ENCODE data around the gene AXIN2. TPM values are rescaled to one million over a fixed set of nuclear protein-coding genes. Genes with fewer than 3 reads are reported as not detected.

AXIN2 gene
- polyA plus RNA-seq, 1 donor from 2014 or later = 26.7 TPM

DNA sequence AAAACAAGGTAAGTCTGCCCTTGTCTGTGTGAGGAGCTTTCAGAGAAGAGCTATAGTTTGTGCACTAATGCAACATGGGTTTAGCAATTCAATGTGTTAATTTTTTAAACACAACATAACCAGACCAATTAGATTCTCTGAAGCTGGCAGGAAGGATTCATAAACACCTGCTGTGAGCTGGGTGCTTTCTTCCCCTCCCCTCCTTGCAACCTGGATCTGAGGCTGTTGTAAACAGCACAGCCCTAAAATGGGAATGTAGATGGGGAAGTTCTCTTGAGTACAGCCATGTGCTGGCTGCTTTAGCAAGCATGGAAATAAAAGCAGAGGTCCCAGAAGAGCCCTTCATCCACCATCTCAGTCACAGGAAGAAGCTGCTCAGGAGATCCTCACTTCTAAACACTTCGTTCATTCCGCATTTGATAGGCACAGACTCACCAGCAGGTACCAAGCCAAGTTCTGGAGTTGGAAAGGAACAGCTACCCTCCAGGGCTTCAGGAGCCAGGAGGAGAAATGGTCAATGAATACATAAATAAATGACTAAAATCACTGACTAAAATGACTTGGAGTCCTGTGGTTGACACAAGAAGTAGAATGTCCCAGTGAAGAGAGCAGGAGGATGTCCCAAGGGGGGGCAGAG is 21.7 kb downstream of the AXIN2 start:
- Histone ChIP-seq H3K9me2 (ENCODE audit: insufficient read depth, low read length) (no peaks in the 10 kb centered on the region), H2AFZ (ENCODE audit: low read depth, low read length) (no peak overlapping the region), H3K4me3 (ENCODE audit: low read length) (no peak overlapping the region), H3K36me3 (ENCODE audit: insufficient read depth, low read length) (peaks cover 8% of the 10 kb centered on the region), H3K9ac (ENCODE audit: low read length) (no peak overlapping the region), H3F3A (ENCODE audit: insufficient read depth, low read length, poor library complexity, severe bottlenecking) (no peaks in the 10 kb centered on the region), H4K20me1 (ENCODE audit: insufficient read depth) (peaks cover 3% of the 10 kb centered on the region), H3K4me2 (ENCODE audit: low read length) (no peak overlapping the region), H3K79me2 (replicated peaks; ENCODE audit: insufficient read depth, low read length) (peaks cover 14% of the 10 kb centered on the region), H3K9me3 (ENCODE audit: low read length) (no peaks in the 10 kb centered on the region), H3K27me3 (ENCODE audit: insufficient read depth, low read depth, low read length) (no peaks in the 10 kb centered on the region), H3K27ac (ENCODE audit: low read length) (no peak overlapping the region)
- TF ChIP-seq, protein P1, sequence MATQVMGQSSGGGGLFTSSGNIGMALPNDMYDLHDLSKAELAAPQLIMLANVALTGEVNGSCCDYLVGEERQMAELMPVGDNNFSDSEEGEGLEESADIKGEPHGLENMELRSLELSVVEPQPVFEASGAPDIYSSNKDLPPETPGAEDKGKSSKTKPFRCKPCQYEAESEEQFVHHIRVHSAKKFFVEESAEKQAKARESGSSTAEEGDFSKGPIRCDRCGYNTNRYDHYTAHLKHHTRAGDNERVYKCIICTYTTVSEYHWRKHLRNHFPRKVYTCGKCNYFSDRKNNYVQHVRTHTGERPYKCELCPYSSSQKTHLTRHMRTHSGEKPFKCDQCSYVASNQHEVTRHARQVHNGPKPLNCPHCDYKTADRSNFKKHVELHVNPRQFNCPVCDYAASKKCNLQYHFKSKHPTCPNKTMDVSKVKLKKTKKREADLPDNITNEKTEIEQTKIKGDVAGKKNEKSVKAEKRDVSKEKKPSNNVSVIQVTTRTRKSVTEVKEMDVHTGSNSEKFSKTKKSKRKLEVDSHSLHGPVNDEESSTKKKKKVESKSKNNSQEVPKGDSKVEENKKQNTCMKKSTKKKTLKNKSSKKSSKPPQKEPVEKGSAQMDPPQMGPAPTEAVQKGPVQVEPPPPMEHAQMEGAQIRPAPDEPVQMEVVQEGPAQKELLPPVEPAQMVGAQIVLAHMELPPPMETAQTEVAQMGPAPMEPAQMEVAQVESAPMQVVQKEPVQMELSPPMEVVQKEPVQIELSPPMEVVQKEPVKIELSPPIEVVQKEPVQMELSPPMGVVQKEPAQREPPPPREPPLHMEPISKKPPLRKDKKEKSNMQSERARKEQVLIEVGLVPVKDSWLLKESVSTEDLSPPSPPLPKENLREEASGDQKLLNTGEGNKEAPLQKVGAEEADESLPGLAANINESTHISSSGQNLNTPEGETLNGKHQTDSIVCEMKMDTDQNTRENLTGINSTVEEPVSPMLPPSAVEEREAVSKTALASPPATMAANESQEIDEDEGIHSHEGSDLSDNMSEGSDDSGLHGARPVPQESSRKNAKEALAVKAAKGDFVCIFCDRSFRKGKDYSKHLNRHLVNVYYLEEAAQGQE (IDR thresholded peaks at IDR 0.05; ENCODE audit: borderline replicate concordance) = no peak
- TF ChIP-seq SMC3 (conservative IDR thresholded peaks at IDR 0.05; ENCODE audit: poor library complexity) = no peak
- TF ChIP-seq RAD21 (conservative IDR thresholded peaks at IDR 0.05) = no peak
- no peak for TF ChIP-seq EZH2 (IDR thresholded peaks at IDR 0.05; ENCODE audit: borderline replicate concordance, insufficient read depth, low read length, poor library complexity, severe bottlenecking)
- no peak for TF ChIP-seq POLR2AphosphoS5 (IDR thresholded peaks at IDR 0.05)
- TF ChIP-seq, protein P2, sequence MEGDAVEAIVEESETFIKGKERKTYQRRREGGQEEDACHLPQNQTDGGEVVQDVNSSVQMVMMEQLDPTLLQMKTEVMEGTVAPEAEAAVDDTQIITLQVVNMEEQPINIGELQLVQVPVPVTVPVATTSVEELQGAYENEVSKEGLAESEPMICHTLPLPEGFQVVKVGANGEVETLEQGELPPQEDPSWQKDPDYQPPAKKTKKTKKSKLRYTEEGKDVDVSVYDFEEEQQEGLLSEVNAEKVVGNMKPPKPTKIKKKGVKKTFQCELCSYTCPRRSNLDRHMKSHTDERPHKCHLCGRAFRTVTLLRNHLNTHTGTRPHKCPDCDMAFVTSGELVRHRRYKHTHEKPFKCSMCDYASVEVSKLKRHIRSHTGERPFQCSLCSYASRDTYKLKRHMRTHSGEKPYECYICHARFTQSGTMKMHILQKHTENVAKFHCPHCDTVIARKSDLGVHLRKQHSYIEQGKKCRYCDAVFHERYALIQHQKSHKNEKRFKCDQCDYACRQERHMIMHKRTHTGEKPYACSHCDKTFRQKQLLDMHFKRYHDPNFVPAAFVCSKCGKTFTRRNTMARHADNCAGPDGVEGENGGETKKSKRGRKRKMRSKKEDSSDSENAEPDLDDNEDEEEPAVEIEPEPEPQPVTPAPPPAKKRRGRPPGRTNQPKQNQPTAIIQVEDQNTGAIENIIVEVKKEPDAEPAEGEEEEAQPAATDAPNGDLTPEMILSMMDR (IDR thresholded peaks at IDR 0.05; ENCODE audit: poor library complexity, severe bottlenecking) = no peak
- no peak for TF ChIP-seq TAF1 (IDR thresholded peaks at IDR 0.05; ENCODE audit: low read depth)
- TF ChIP-seq EP300 (conservative IDR thresholded peaks at IDR 0.05; ENCODE audit: poor library complexity, severe bottlenecking) = no peak
- no peak for TF ChIP-seq MXI1 (conservative IDR thresholded peaks at IDR 0.05; ENCODE audit: poor library complexity, severe bottlenecking)

GRCh38 chr17:65538675-65539529 is 22.5 kb downstream of the AXIN2 start:
- H3K9me2 ChIP-seq (ENCODE audit: insufficient read depth, low read length) = no peaks in the 10 kb centered on the region
- H4K20me1 ChIP-seq (ENCODE audit: insufficient read depth) = peaks cover 3% of the 10 kb centered on the region
- no peaks in the 10 kb centered on the region for H3F3A ChIP-seq (ENCODE audit: insufficient read depth, low read length, poor library complexity, severe bottlenecking)
- no peaks in the 10 kb centered on the region for H3K9me3 ChIP-seq (ENCODE audit: low read length)
- H3K79me2 ChIP-seq (replicated peaks; ENCODE audit: insufficient read depth, low read length) = peaks cover 14% of the 10 kb centered on the region
- H3K27me3 ChIP-seq (ENCODE audit: insufficient read depth, low read depth, low read length) = no peaks in the 10 kb centered on the region
- peak overlapping the region; percentile 11 for H3K9ac ChIP-seq (ENCODE audit: low read length)
- H2AFZ ChIP-seq (ENCODE audit: low read depth, low read length) = no peak overlapping the region
- H3K4me3 ChIP-seq (ENCODE audit: low read length) = no peak overlapping the region
- H3K36me3 ChIP-seq (ENCODE audit: insufficient read depth, low read length) = peaks cover 8% of the 10 kb centered on the region
- H3K4me2 ChIP-seq (ENCODE audit: low read length) = no peak overlapping the region
- H3K27ac ChIP-seq (ENCODE audit: low read length) = no peak overlapping the region
- TF ChIP-seq SMC3 (conservative IDR thresholded peaks at IDR 0.05; ENCODE audit: poor library complexity) (no peak), POLR2AphosphoS5 (IDR thresholded peaks at IDR 0.05) (no peak), MXI1 (conservative IDR thresholded peaks at IDR 0.05; ENCODE audit: poor library complexity, severe bottlenecking) (no peak), EZH2 (IDR thresholded peaks at IDR 0.05; ENCODE audit: borderline replicate concordance, insufficient read depth, low read length, poor library complexity, severe bottlenecking) (no peak)
- TF ChIP-seq, protein P1 (IDR thresholded peaks at IDR 0.05; ENCODE audit: borderline replicate concordance) = no peak
- TF ChIP-seq, protein P2 (IDR thresholded peaks at IDR 0.05; ENCODE audit: poor library complexity, severe bottlenecking) = no peak
